Endothelial cell (in vitro differentiated cells): Measurements from ENCODE around the gene SEMA4D. TPM values are rescaled to one million over a fixed set of nuclear protein-coding genes. Genes with fewer than 3 reads are reported as not detected.

Source experiments
- DNase-seq: peaks from one replicate; pipeline ENCODE4 v3.0.0; 2021; ENCODE audit warnings: low spot score
- H3K27ac Mint-ChIP-seq: one replicate; pipeline ENCODE4 v1.8.0; 2021; ENCODE audit warnings: mixed read lengths, inconsistent platforms; ENCODE audit not compliant: unreplicated experiment
- H3K27me3 Mint-ChIP-seq: one replicate; pipeline ENCODE4 v1.8.0; 2021; ENCODE audit warnings: mild to moderate bottlenecking, moderate library complexity, mixed read lengths, inconsistent platforms; ENCODE audit not compliant: unreplicated experiment
- H3K36me3 Mint-ChIP-seq: one replicate; pipeline ENCODE4 v1.8.0; 2021; ENCODE audit warnings: mild to moderate bottlenecking, low read depth, mixed read lengths, inconsistent platforms; ENCODE audit not compliant: unreplicated experiment
- H3K4me1 Mint-ChIP-seq: one replicate; pipeline ENCODE4 v1.8.0; 2021; ENCODE audit warnings: mild to moderate bottlenecking, mixed read lengths, inconsistent platforms; ENCODE audit not compliant: unreplicated experiment
- H3K4me3 Mint-ChIP-seq: one replicate; pipeline ENCODE4 v1.8.0; 2021; ENCODE audit warnings: mild to moderate bottlenecking, mixed read lengths, inconsistent platforms; ENCODE audit not compliant: unreplicated experiment
- H3K9me3 Mint-ChIP-seq: one replicate; pipeline ENCODE4 v1.8.0; 2021; ENCODE audit warnings: mixed read lengths, inconsistent platforms; ENCODE audit not compliant: unreplicated experiment
- CTCF ChIP-seq: fragments of 200-600 bp; sonication (generic); IDR thresholded peaks from one replicate; pipeline ENCODE4 v1.5.0; 2021; ENCODE audit warnings: antibody characterized with exemption; ENCODE audit not compliant: unreplicated experiment
- total RNA-seq: library from RNA; stranded (reverse); fragmentation: NEBNext Ultra II Directional; extraction: Animal tissue kit (Norgen Biotek cat#: 25700); gene quantifications from one replicate; pipeline ENCODE4 v1.2.1, GENCODE V29; 2021; ENCODE audit not compliant: unreplicated experiment

SEMA4D gene
- total RNA-seq, 1 donor from 2014 or later, result 14.8 TPM

GRCh38 chr9:89410022-89410421 lies 87.9 kb downstream of the SEMA4D start:
- Mint-ChIP-seq H3K36me3 (peaks cover 7% of the 10 kb centered on the region), H3K4me3 (no peak overlapping the region), H3K27ac (no peak overlapping the region), H3K27me3 (peaks cover 8% of the 10 kb centered on the region), H3K4me1 (peaks cover 13% of the 10 kb centered on the region), H3K9me3 (no peaks in the 10 kb centered on the region)
- no peak for DNase-seq
- no peak for TF ChIP-seq CTCF

- no peaks in the 10 kb centered on the region for H3K9me3 Mint-ChIP-seq
- no peak for DNase-seq
- peaks cover 13% of the 10 kb centered on the region for H3K4me1 Mint-ChIP-seq
- TF ChIP-seq CTCF, result no peak
- H3K27ac Mint-ChIP-seq, result no peak overlapping the region
- H3K36me3 Mint-ChIP-seq, result peaks cover 7% of the 10 kb centered on the region
- peaks cover 8% of the 10 kb centered on the region for H3K27me3 Mint-ChIP-seq
- no peak overlapping the region for H3K4me3 Mint-ChIP-seq
Observed at GRCh38 chr9:89409466-89409865, 88.4 kb downstream of the SEMA4D start.

GRCh38 chr9:89408628-89409101 lies 89.2 kb downstream of the SEMA4D start:
- DNase-seq, result no peak
- no peak overlapping the region for H3K4me3 Mint-ChIP-seq
- peaks cover 13% of the 10 kb centered on the region for H3K4me1 Mint-ChIP-seq
- H3K9me3 Mint-ChIP-seq, result no peaks in the 10 kb centered on the region
- peaks cover 7% of the 10 kb centered on the region for H3K36me3 Mint-ChIP-seq
- H3K27me3 Mint-ChIP-seq, result peaks cover 8% of the 10 kb centered on the region
- no peak for TF ChIP-seq CTCF
- H3K27ac Mint-ChIP-seq, result no peak overlapping the region

- Mint-ChIP-seq H3K27me3 (peaks cover 8% of the 10 kb centered on the region), H3K4me1 (peaks cover 13% of the 10 kb centered on the region), H3K27ac (no peak overlapping the region), H3K4me3 (no peak overlapping the region), H3K9me3 (no peaks in the 10 kb centered on the region), H3K36me3 (peaks cover 7% of the 10 kb centered on the region)
- no peak for TF ChIP-seq CTCF
- DNase-seq, result no peak
Observed at GRCh38 chr9:89407070-89407469, 90.8 kb downstream of the SEMA4D start.

- no peak for TF ChIP-seq CTCF
- Mint-ChIP-seq H3K27me3 (peaks cover 8% of the 10 kb centered on the region), H3K36me3 (peaks cover 4% of the 10 kb centered on the region), H3K4me1 (peaks cover 13% of the 10 kb centered on the region), H3K4me3 (no peak overlapping the region), H3K27ac (no peak overlapping the region), H3K9me3 (no peaks in the 10 kb centered on the region)
- DNase-seq, result no peak
Observed at GRCh38 chr9:89405826-89406225, 92.1 kb downstream of the SEMA4D start.
